OCI-LY1 (cell line): ENCODE measurements around the gene UGT1A4.

ENCODE experiments used
- H2AFZ ChIP-seq: fragments of 200-600 bp; sonication (generic), shearing (Covaris generic); 2 replicates; pipeline ENCODE4 v1.6.0; 2014; ENCODE audit warnings: antibody characterized with exemption, mild to moderate bottlenecking, low read length
- H3F3A ChIP-seq: fragments of 200-600 bp; sonication (generic), shearing (Covaris generic); 2 replicates; pipeline ENCODE4 v1.6.0; 2014; ENCODE audit warnings: mild to moderate bottlenecking, antibody characterized with exemption, low read length, moderate library complexity; ENCODE audit not compliant: insufficient read depth
- H3K27ac ChIP-seq: fragments of 200-600 bp; sonication (generic); 2 replicates; pipeline ENCODE4 v1.5.1; 2014; ENCODE audit warnings: low read length, mixed run types, mild to moderate bottlenecking, low read depth; ENCODE audit not compliant: poor library complexity, severe bottlenecking
- H3K27me3 ChIP-seq: fragments of 200-600 bp; sonication (generic); 2 replicates; pipeline ENCODE4 v1.6.0; 2014; ENCODE audit warnings: antibody characterized with exemption, mild to moderate bottlenecking, low read length, moderate library complexity; ENCODE audit not compliant: insufficient read depth
- H3K36me3 ChIP-seq: fragments of 200-600 bp; sonication (generic); 2 replicates; pipeline ENCODE4 v1.6.1; 2014; ENCODE audit warnings: mild to moderate bottlenecking, antibody characterized with exemption, low read length, moderate library complexity, mixed read lengths; ENCODE audit not compliant: insufficient read depth
- H3K4me1 ChIP-seq: fragments of 200-600 bp; sonication (generic); 2 replicates; pipeline ENCODE4 v1.5.1; 2014; ENCODE audit warnings: mild to moderate bottlenecking, low read length, moderate library complexity; ENCODE audit not compliant: insufficient read depth, severe bottlenecking
- H3K4me2 ChIP-seq: fragments of 200-600 bp; sonication (generic), shearing (Covaris generic); 2 replicates; pipeline ENCODE4 v1.6.1; 2014; ENCODE audit warnings: low read length
- H3K4me3 ChIP-seq: fragments of 200-600 bp; sonication (generic); 2 replicates; pipeline ENCODE4 v1.5.1; 2014; ENCODE audit warnings: low read length, low read depth, mild to moderate bottlenecking, mixed read lengths; ENCODE audit not compliant: poor library complexity, severe bottlenecking
- H3K79me2 ChIP-seq: fragments of 200-600 bp; shearing (Covaris generic); 2 replicates; pipeline ENCODE4 v1.6.1; 2016; ENCODE audit warnings: mixed run types, low read length, mixed read lengths; ENCODE audit not compliant: insufficient read depth
- H3K9ac ChIP-seq: fragments of 200-600 bp; sonication (generic), shearing (Covaris generic); 2 replicates; pipeline ENCODE4 v1.6.1; 2014; ENCODE audit warnings: mild to moderate bottlenecking, low read length, mixed read lengths
- H3K9me2 ChIP-seq: fragments of 200-600 bp; sonication (generic), shearing (Covaris generic); 2 replicates; pipeline ENCODE4 v1.6.1; 2014; ENCODE audit warnings: low read depth, mild to moderate bottlenecking, low read length, mixed read lengths
- H3K9me3 ChIP-seq: fragments of 200-600 bp; shearing (Covaris generic); 2 replicates; pipeline ENCODE4 v1.6.1; 2014; ENCODE audit warnings: low read length, mixed read lengths
- H4K20me1 ChIP-seq: fragments of 200-600 bp; sonication (generic), shearing (Covaris generic); 2 replicates; pipeline ENCODE4 v1.6.0; 2016; ENCODE audit warnings: mild to moderate bottlenecking, low read length; ENCODE audit not compliant: insufficient read depth
- EZH2 ChIP-seq: fragments of 200-600 bp; sonication (generic), shearing (Covaris generic); IDR thresholded peaks from 2 replicates; pipeline ENCODE4 v1.8.0; 2017; ENCODE audit warnings: borderline replicate concordance, mixed run types, mild to moderate bottlenecking, antibody characterized with exemption, low read length, moderate library complexity, mixed read lengths
- TF ChIP-seq, protein P1 (sequence below): fragments of 200-600 bp; sonication (generic), shearing (Covaris generic); IDR thresholded peaks from 2 replicates; pipeline ENCODE4 v1.5.1; 2017; ENCODE audit warnings: mild to moderate bottlenecking, antibody characterized with exemption, low read length, moderate library complexity, mixed read lengths

The UGT1A4 gene

GRCh38 chr2:233769260-233769659, 50.7 kb downstream of the UGT1A4 start:
- H3F3A ChIP-seq, result no peaks in the 10 kb centered on the region
- no peaks in the 10 kb centered on the region for H3K9me3 ChIP-seq
- no peaks in the 10 kb centered on the region for H3K9me2 ChIP-seq

DNA sequence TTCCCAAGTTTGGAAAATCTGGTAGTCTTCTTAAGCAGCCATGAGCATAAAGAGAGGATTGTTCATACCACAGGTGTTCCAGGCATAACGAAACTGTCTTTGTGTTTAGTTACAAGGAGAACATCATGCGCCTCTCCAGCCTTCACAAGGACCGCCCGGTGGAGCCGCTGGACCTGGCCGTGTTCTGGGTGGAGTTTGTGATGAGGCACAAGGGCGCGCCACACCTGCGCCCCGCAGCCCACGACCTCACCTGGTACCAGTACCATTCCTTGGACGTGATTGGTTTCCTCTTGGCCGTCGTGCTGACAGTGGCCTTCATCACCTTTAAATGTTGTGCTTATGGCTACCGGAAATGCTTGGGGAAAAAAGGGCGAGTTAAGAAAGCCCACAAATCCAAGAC, 53.6 kb downstream of the UGT1A4 start:
- Histone ChIP-seq H3K4me1 (no peaks in the 10 kb centered on the region), H2AFZ (no peak overlapping the region), H3K9ac (no peak overlapping the region), H3K36me3 (no peaks in the 10 kb centered on the region), H4K20me1 (no peaks in the 10 kb centered on the region), H3K4me2 (no peak overlapping the region), H3K9me3 (no peaks in the 10 kb centered on the region), H3K79me2 (no peaks in the 10 kb centered on the region), H3K4me3 (no peak overlapping the region), H3K27ac (no peak overlapping the region), H3F3A (no peaks in the 10 kb centered on the region), H3K27me3 (no peaks in the 10 kb centered on the region; the same call in 1 of the 2 replicates), H3K9me2 (no peaks in the 10 kb centered on the region)
- no peak for TF ChIP-seq EZH2

More at GRCh38 chr2:233769260-233769659, 50.7 kb downstream of the UGT1A4 start:
- no peak overlapping the region for H3K9ac ChIP-seq
- H3K4me2 ChIP-seq, result no peak overlapping the region
- no peaks in the 10 kb centered on the region for H3K36me3 ChIP-seq
- no peaks in the 10 kb centered on the region for H4K20me1 ChIP-seq
- TF ChIP-seq, protein P1, sequence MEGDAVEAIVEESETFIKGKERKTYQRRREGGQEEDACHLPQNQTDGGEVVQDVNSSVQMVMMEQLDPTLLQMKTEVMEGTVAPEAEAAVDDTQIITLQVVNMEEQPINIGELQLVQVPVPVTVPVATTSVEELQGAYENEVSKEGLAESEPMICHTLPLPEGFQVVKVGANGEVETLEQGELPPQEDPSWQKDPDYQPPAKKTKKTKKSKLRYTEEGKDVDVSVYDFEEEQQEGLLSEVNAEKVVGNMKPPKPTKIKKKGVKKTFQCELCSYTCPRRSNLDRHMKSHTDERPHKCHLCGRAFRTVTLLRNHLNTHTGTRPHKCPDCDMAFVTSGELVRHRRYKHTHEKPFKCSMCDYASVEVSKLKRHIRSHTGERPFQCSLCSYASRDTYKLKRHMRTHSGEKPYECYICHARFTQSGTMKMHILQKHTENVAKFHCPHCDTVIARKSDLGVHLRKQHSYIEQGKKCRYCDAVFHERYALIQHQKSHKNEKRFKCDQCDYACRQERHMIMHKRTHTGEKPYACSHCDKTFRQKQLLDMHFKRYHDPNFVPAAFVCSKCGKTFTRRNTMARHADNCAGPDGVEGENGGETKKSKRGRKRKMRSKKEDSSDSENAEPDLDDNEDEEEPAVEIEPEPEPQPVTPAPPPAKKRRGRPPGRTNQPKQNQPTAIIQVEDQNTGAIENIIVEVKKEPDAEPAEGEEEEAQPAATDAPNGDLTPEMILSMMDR, result no peak
- TF ChIP-seq EZH2, result no peak
- H3K4me3 ChIP-seq, result no peak overlapping the region
- H2AFZ ChIP-seq, result no peak overlapping the region
- H3K79me2 ChIP-seq, result no peaks in the 10 kb centered on the region
- no peaks in the 10 kb centered on the region for H3K4me1 ChIP-seq
- no peak overlapping the region for H3K27ac ChIP-seq
- H3K27me3 ChIP-seq, result no peaks in the 10 kb centered on the region; the same call in 1 of the 2 replicates

DNA sequence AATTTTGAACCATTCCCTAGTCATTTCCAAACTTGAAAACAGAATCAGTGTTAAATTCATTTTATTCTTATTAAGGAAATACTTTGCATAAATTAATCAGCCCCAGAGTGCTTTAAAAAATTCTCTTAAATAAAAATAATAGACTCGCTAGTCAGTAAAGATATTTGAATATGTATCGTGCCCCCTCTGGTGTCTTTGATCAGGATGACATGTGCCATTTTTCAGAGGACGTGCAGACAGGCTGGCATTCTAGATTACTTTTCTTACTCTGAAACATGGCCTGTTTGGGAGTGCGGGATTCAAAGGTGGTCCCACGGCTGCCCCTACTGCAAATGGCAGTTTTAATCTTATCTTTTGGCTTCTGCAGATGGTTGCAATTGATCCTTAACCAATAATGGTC, 54.0 kb downstream of the UGT1A4 start:
- Histone ChIP-seq H3K36me3 (no peaks in the 10 kb centered on the region), H3F3A (no peaks in the 10 kb centered on the region), H3K9me3 (no peaks in the 10 kb centered on the region)

GRCh38 chr2:233773854-233774253, 55.3 kb downstream of the UGT1A4 start:
- Histone ChIP-seq H3K9me3 (no peaks in the 10 kb centered on the region), H3K4me2 (no peak overlapping the region), H4K20me1 (no peaks in the 10 kb centered on the region), H3K27me3 (peaks cover 4% of the 10 kb centered on the region; the same call in 1 of the 2 replicates), H3K9me2 (no peaks in the 10 kb centered on the region), H2AFZ (no peak overlapping the region), H3F3A (no peaks in the 10 kb centered on the region), H3K36me3 (no peaks in the 10 kb centered on the region), H3K79me2 (no peaks in the 10 kb centered on the region), H3K4me1 (no peaks in the 10 kb centered on the region), H3K9ac (no peak overlapping the region), H3K27ac (no peak overlapping the region), H3K4me3 (no peak overlapping the region)
- TF ChIP-seq, protein P1, result no peak
- TF ChIP-seq EZH2, result no peak

More for the DNA sequence above, 54.0 kb downstream of the UGT1A4 start:
- no peaks in the 10 kb centered on the region for H3K79me2 ChIP-seq
- no peak overlapping the region for H3K9ac ChIP-seq
- TF ChIP-seq, protein P1, result no peak
- no peak for TF ChIP-seq EZH2
- H3K27me3 ChIP-seq, result no peaks in the 10 kb centered on the region; the same call in 1 of the 2 replicates
- no peak overlapping the region for H3K27ac ChIP-seq
- no peak overlapping the region for H2AFZ ChIP-seq
- H3K4me3 ChIP-seq, result no peak overlapping the region
- no peak overlapping the region for H3K4me2 ChIP-seq
- no peaks in the 10 kb centered on the region for H3K9me2 ChIP-seq
- H3K4me1 ChIP-seq, result no peaks in the 10 kb centered on the region
- H4K20me1 ChIP-seq, result no peaks in the 10 kb centered on the region
